ENCODE results near the gene SLC52A3. TPM values are rescaled to one million over a fixed set of nuclear protein-coding genes. Genes with fewer than 3 reads are reported as not detected.

Gene SLC52A3
- total RNA-seq, 1 experiment from 2014 or later, result 4.2 TPM

DNA sequence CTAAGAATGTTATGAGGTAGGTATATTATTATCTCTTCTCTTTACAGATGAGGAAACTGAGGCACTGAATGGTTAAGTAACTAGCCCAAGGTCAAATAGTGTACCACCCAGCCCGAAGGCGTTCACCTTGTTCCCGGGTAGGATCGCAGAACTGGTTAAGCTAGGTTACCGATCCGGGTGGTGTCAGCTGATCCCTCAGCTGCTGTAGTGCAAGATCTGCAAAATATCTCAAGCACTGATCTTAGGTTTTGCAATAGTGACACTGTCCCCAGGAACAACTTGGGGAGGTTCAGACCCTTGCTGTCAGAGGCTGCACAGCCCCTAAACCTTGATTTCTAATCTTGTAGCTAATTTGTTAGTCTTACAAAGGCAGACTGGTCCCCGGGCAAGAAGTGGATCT lies 28.1 kb downstream of the SLC52A3 start:
- peak; percentile 47 for DNase-seq
- Histone ChIP-seq H3K27ac (ENCODE audit: low read length) (no peak overlapping the region), H3K4me1 (ENCODE audit: insufficient read depth, low read length) (peaks cover 7% of the 10 kb centered on the region), H3K9me3 (ENCODE audit: low read length) (0 out of 2 replicates have a peak, but pooled peaks cover under 1% of the 10 kb centered on the region), H3K4me2 (ENCODE audit: low read length) (0 out of 2 replicates have a peak overlapping the region, but pooled peaks have one; percentile 1), H3K4me3 (ENCODE audit: low read length) (no peak overlapping the region), H3K36me3 (ENCODE audit: low read depth, low read length) (no peaks in the 10 kb centered on the region), H3K9ac (ENCODE audit: low read length) (no peak overlapping the region), H4K20me1 (ENCODE audit: low read length) (no peaks in the 10 kb centered on the region), H3K27me3 (ENCODE audit: low read length) (no peaks in the 10 kb centered on the region), H3K79me2 (ENCODE audit: low read length) (no peaks in the 10 kb centered on the region), H3F3A (ENCODE audit: low read length, unreplicated experiment) (no peaks in the 10 kb centered on the region), H3K9me2 (replicated peaks; ENCODE audit: low read length) (no peaks in the 10 kb centered on the region), H2AFZ (ENCODE audit: low read length) (no peak overlapping the region)
- no TSS peak for BruUV-seq (replicated peaks)
- intact Hi-C loops (cut with micrococcal nuclease), result no loop called here
- ATAC-seq, result peak; percentile 23; the same call in 1 of the 2 replicates
- ChIA-PET POLR2A (ENCODE audit: unreplicated experiment) (interaction anchor here (0.7 kb wide), 1 partner anchor 107 kb away, joined by 3 read pairs; no protein-coding TSS in a partner anchor), CTCF (interaction anchor here (0.9 kb wide), 1 partner anchor 28 kb away, joined by 6 read pairs; the partner anchor contains the start of gene SLC52A3)
- TF ChIP-seq EZH2 (IDR thresholded peaks at IDR 0.05; ENCODE audit: low read length, unreplicated experiment), result no peak
- no peak for TF ChIP-seq EZH2phosphoT487 (IDR thresholded peaks at IDR 0.05; ENCODE audit: borderline replicate concordance, low read length)
- TF ChIP-seq, protein P1, sequence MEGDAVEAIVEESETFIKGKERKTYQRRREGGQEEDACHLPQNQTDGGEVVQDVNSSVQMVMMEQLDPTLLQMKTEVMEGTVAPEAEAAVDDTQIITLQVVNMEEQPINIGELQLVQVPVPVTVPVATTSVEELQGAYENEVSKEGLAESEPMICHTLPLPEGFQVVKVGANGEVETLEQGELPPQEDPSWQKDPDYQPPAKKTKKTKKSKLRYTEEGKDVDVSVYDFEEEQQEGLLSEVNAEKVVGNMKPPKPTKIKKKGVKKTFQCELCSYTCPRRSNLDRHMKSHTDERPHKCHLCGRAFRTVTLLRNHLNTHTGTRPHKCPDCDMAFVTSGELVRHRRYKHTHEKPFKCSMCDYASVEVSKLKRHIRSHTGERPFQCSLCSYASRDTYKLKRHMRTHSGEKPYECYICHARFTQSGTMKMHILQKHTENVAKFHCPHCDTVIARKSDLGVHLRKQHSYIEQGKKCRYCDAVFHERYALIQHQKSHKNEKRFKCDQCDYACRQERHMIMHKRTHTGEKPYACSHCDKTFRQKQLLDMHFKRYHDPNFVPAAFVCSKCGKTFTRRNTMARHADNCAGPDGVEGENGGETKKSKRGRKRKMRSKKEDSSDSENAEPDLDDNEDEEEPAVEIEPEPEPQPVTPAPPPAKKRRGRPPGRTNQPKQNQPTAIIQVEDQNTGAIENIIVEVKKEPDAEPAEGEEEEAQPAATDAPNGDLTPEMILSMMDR (conservative IDR thresholded peaks at IDR 0.05; ENCODE audit: low read depth, low read length), result no peak

DNA sequence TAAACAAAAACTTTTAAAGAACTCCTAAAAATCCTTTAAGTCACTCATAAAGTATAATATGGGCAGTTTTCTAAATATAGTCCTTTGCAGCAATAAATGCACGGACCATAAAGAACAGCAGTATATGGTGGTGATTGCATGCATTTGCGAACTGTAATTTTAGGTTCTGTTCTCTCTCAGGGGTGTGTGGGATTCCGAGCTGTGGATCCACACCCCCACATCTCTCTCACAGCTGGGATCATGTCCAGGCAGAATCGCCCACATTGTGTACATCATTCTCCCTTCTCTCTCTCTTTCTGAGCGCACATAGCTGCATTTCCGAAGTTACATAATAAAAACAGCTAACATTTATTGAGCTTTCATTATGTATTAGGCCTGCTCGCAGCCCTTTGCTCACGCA lies 28.6 kb downstream of the SLC52A3 start:
- Histone ChIP-seq H3K27me3 (ENCODE audit: low read length) (no peaks in the 10 kb centered on the region), H3K4me2 (ENCODE audit: low read length) (0 out of 2 replicates have a peak overlapping the region, but pooled peaks have one; percentile 1), H3K27ac (ENCODE audit: low read length) (no peak overlapping the region), H3K9ac (ENCODE audit: low read length) (no peak overlapping the region), H2AFZ (ENCODE audit: low read length) (no peak overlapping the region), H3K36me3 (ENCODE audit: low read depth, low read length) (no peaks in the 10 kb centered on the region), H3K9me3 (ENCODE audit: low read length) (no peaks in the 10 kb centered on the region), H3K4me3 (ENCODE audit: low read length) (no peak overlapping the region), H3K4me1 (ENCODE audit: insufficient read depth, low read length) (peaks cover 7% of the 10 kb centered on the region), H3K9me2 (replicated peaks; ENCODE audit: low read length) (no peaks in the 10 kb centered on the region), H3F3A (ENCODE audit: low read length, unreplicated experiment) (no peaks in the 10 kb centered on the region), H3K79me2 (ENCODE audit: low read length) (no peaks in the 10 kb centered on the region), H4K20me1 (ENCODE audit: low read length) (no peaks in the 10 kb centered on the region)
- TF ChIP-seq EZH2phosphoT487 (IDR thresholded peaks at IDR 0.05; ENCODE audit: borderline replicate concordance, low read length) (no peak), EZH2 (IDR thresholded peaks at IDR 0.05; ENCODE audit: low read length, unreplicated experiment) (no peak)
- TF ChIP-seq, protein P1 (conservative IDR thresholded peaks at IDR 0.05; ENCODE audit: low read depth, low read length), result no peak
- no TSS peak for BruUV-seq (replicated peaks)
- ChIA-PET POLR2A (ENCODE audit: unreplicated experiment) (interaction anchor here (0.7 kb wide), 1 partner anchor 107 kb away, joined by 3 read pairs; no protein-coding TSS in a partner anchor), CTCF (interaction anchor here (0.6 to 1.4 kb wide), 8 partner anchors 29 to 277 kb away, joined by 3 to 11 read pairs (median 4); partner anchors contain the start of gene SLC52A3)
- no peak for DNase-seq
- no peak for ATAC-seq
- intact Hi-C loops (cut with micrococcal nuclease), result loop anchor here (1.0 to 10.0 kb wide), 3 partner anchors 29 to 178 kb away; partner anchors contain the start of genes SLC52A3 and SRXN1

DNA sequence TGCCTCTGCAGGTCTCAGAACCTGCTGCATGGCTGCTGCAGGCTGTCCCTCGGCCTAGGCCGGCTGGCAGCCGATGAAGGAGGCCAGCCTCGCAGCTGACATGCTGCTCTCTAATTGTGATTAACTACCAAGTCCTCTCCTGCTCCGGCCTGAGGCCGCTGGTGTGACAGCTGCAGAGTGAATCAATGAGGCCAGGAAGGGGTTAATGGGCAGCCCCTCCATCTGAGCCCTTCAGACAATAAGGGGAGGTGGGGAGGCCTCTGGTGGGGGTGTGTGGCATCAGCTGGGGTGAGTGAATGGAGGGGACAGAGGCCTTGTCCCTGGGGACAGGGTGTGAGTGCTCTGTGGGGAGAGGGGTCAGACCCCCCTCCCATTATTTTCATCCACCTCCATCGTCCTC lies 34.4 kb downstream of the SLC52A3 start:
- no peak overlapping the region for H3K27ac ChIP-seq (ENCODE audit: low read length)
- BruUV-seq (replicated peaks), result no TSS peak
- DNase-seq (no peak), ATAC-seq (no peak)
- H3K36me3 ChIP-seq (ENCODE audit: low read depth, low read length), result no peaks in the 10 kb centered on the region
- ChIA-PET POLR2A (ENCODE audit: unreplicated experiment) (no interaction called here), CTCF (no interaction called here)
- H3K9ac ChIP-seq (ENCODE audit: low read length), result no peak overlapping the region
- H3K27me3 ChIP-seq (ENCODE audit: low read length), result peaks cover 6% of the 10 kb centered on the region
- no peaks in the 10 kb centered on the region for H3F3A ChIP-seq (ENCODE audit: low read length, unreplicated experiment)
- no peaks in the 10 kb centered on the region for H3K4me1 ChIP-seq (ENCODE audit: insufficient read depth, low read length)
- H3K9me3 ChIP-seq (ENCODE audit: low read length), result no peaks in the 10 kb centered on the region
- TF ChIP-seq EZH2 (IDR thresholded peaks at IDR 0.05; ENCODE audit: low read length, unreplicated experiment), result no peak
- TF ChIP-seq, protein P1 (conservative IDR thresholded peaks at IDR 0.05; ENCODE audit: low read depth, low read length), result no peak
- no peak for TF ChIP-seq EZH2phosphoT487 (IDR thresholded peaks at IDR 0.05; ENCODE audit: borderline replicate concordance, low read length)
- H2AFZ ChIP-seq (ENCODE audit: low read length), result no peak overlapping the region
- intact Hi-C loops (cut with micrococcal nuclease), result loop anchor here (10.0 kb wide), 1 partner anchor 79 kb away; the partner anchor contains the start of gene SRXN1
- H3K9me2 ChIP-seq (replicated peaks; ENCODE audit: low read length), result no peaks in the 10 kb centered on the region
- H3K79me2 ChIP-seq (ENCODE audit: low read length), result no peaks in the 10 kb centered on the region
- no peak overlapping the region for H3K4me3 ChIP-seq (ENCODE audit: low read length)
- H4K20me1 ChIP-seq (ENCODE audit: low read length), result no peaks in the 10 kb centered on the region
- no peak overlapping the region for H3K4me2 ChIP-seq (ENCODE audit: low read length)

Data from PC-3 (cell line).